ENCODE results near the gene IQCH.

DNA sequence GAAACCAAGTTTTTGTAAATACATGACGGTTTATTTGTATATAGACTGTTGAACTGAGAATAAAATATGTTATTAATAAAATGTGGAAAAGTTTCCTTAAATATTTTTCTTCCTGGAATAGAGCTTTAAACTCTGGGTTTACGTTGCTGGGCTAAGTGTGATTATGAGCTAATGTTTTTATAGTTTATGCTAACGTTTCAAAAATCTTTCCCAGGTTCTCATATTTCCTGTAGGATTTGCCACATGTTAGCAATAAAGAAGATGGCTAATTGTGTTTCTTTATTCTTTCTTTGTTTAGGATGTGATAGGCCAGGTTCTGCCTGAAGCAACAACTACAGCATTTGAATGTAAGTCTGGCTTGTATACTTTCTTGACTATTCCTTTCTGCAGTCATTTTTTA is 295.1 kb downstream of the IQCH start:
- TF ChIP-seq HDAC3 (IDR thresholded peaks at IDR 0.05; ENCODE audit: borderline replicate concordance, partially characterized antibody) (no peak), SPI1 (IDR thresholded peaks at IDR 0.05; ENCODE audit: borderline replicate concordance, low read depth, low read length) (no peak), PTTG1 (tag; IDR thresholded peaks at IDR 0.05; ENCODE audit: low read depth) (no peak), ZNF830 (CRISPR knock-in tag; IDR thresholded peaks at IDR 0.05) (no peak), MAFK (IDR thresholded peaks at IDR 0.05; ENCODE audit: low read length) (no peak), BMI1 (IDR thresholded peaks at IDR 0.05; ENCODE audit: low read length) (no peak)
- TF ChIP-seq, protein P1, sequence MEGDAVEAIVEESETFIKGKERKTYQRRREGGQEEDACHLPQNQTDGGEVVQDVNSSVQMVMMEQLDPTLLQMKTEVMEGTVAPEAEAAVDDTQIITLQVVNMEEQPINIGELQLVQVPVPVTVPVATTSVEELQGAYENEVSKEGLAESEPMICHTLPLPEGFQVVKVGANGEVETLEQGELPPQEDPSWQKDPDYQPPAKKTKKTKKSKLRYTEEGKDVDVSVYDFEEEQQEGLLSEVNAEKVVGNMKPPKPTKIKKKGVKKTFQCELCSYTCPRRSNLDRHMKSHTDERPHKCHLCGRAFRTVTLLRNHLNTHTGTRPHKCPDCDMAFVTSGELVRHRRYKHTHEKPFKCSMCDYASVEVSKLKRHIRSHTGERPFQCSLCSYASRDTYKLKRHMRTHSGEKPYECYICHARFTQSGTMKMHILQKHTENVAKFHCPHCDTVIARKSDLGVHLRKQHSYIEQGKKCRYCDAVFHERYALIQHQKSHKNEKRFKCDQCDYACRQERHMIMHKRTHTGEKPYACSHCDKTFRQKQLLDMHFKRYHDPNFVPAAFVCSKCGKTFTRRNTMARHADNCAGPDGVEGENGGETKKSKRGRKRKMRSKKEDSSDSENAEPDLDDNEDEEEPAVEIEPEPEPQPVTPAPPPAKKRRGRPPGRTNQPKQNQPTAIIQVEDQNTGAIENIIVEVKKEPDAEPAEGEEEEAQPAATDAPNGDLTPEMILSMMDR (IDR thresholded peaks at IDR 0.05 in 2 of 3, conservative IDR thresholded peaks at IDR 0.05 in 1 of 3; ENCODE audit: insufficient read depth in 2 of 3, low read depth in 1 of 3, low read length in 3 of 3) = no peak

All from K562 (cell line).